SK-N-SH (cell line): ENCODE results near the gene ZNF407. TPM values are rescaled to one million over a fixed set of nuclear protein-coding genes. Genes with fewer than 3 reads are reported as not detected.
A peak's percentile ranks its signal among the peaks of the same experiment; 100 is the strongest.

ENCODE experiments used
- CTCF ChIA-PET: fragments of 300-600, 350-600 bp; formaldehyde crosslinking; extraction: SDS; loops from one replicate; lab custom pipeline; 2021; lab: Yijun Ruan, JAX
- POLR2A ChIA-PET: fragments of 350-600 bp; sonication (Branson Sonifier 250); formaldehyde crosslinking; extraction: SDS; loops from one replicate; lab custom pipeline; 2020; ENCODE audit warnings: antibody characterized with exemption, inconsistent platforms; lab: Yijun Ruan, JAX
- DNase-seq: peaks from one replicate; pipeline ENCODE4 v3.0.0; 2012
- H2AFZ ChIP-seq: fragments of 200-600 bp; sonication (generic); 2 replicates; pipeline ENCODE4 v1.8.1; 2016; ENCODE audit warnings: antibody characterized with exemption, mild to moderate bottlenecking, low read depth
- H3F3A ChIP-seq: fragments of 200-600 bp; sonication (generic); replicated peaks from 2 replicates; pipeline ENCODE3; 2016; ENCODE audit warnings: antibody characterized with exemption, mild to moderate bottlenecking; ENCODE audit not compliant: insufficient read depth
- H3K27ac ChIP-seq, 2 experiments: fragments of 200-500 bp in 1 of 2; fragments of 200-600 bp in 1 of 2; sonication (Bioruptor generic) in 1 of 2; sonication (generic), shearing (Covaris generic) in 1 of 2; 2 replicates each; pipeline versions ENCODE4 v1.5.1 to v1.6.1; 2014 to 2016; ENCODE audit warnings: low read depth in 2 of 2, inconsistent platforms in 1 of 2, low read length in 1 of 2, mild to moderate bottlenecking in 1 of 2, mixed read lengths in 1 of 2
- H3K27me3 ChIP-seq: fragments of 200-600 bp; sonication (generic), shearing (Covaris generic); 2 replicates; pipeline ENCODE4 v1.6.1; 2016; ENCODE audit warnings: mixed run types; ENCODE audit not compliant: insufficient read depth
- H3K36me3 ChIP-seq, 2 experiments: fragments of 200-500 bp in 1 of 2; fragments of 200-600 bp in 1 of 2; sonication (Bioruptor generic) in 1 of 2; sonication (generic) in 1 of 2; replicated peaks in 1 of 2; 2 replicates each; pipeline versions ENCODE3 to v1.5.1; 2014 to 2016; ENCODE audit warnings: low read length in 1 of 2, mild to moderate bottlenecking in 1 of 2; ENCODE audit not compliant: insufficient read depth in 2 of 2, control insufficient read depth in 1 of 2
- H3K4me1 ChIP-seq, 2 experiments: fragments of 200-500 bp in 1 of 2; fragments of 200-600 bp in 1 of 2; sonication (Bioruptor generic) in 1 of 2; sonication (generic), shearing (Covaris generic) in 1 of 2; 2 replicates each; pipeline versions ENCODE4 v1.5.1 to v1.6.1; 2014 to 2016; ENCODE audit warnings: low read depth in 1 of 2, low read length in 1 of 2, mixed run types in 1 of 2; ENCODE audit not compliant: insufficient read depth in 2 of 2, control insufficient read depth in 1 of 2
- H3K4me2 ChIP-seq: fragments of 200-600 bp; sonication (generic), shearing (Covaris generic); 2 replicates; pipeline ENCODE4 v1.6.1; 2017; ENCODE audit warnings: mixed run types
- H3K4me3 ChIP-seq, 2 experiments: fragments of 200-500 bp in 1 of 2; fragments of 200-600 bp in 1 of 2; sonication (Bioruptor generic) in 1 of 2; sonication (generic), shearing (Covaris generic) in 1 of 2; 2 replicates each; pipeline versions ENCODE4 v1.5.1 to v1.8.1; 2014 to 2016; ENCODE audit warnings: low read depth in 2 of 2, inconsistent platforms in 1 of 2, low read length in 1 of 2, mild to moderate bottlenecking in 1 of 2, mixed read lengths in 1 of 2, moderate library complexity in 1 of 2
- H3K79me2 ChIP-seq: fragments of 200-600 bp; sonication (generic); 2 replicates; pipeline ENCODE4 v1.8.1; 2017; ENCODE audit warnings: mild to moderate bottlenecking; ENCODE audit not compliant: insufficient read depth
- H3K9ac ChIP-seq: fragments of 200-600 bp; sonication (generic); 2 replicates; pipeline ENCODE4 v1.6.1; 2017; ENCODE audit warnings: mixed run types
- H3K9me2 ChIP-seq: fragments of 200-600 bp; sonication (generic); 2 replicates; pipeline ENCODE4 v1.6.1; 2017; ENCODE audit warnings: mixed run types
- H3K9me3 ChIP-seq: fragments of 200-600 bp; sonication (generic); 2 replicates; pipeline ENCODE4 v1.6.1; 2017; ENCODE audit warnings: mixed run types, mild to moderate bottlenecking, moderate library complexity
- H4K20me1 ChIP-seq: fragments of 200-600 bp; sonication (generic); 2 replicates; pipeline ENCODE4 v1.6.1; 2017; ENCODE audit warnings: mild to moderate bottlenecking, mixed run types; ENCODE audit not compliant: insufficient read depth
- ELF1 ChIP-seq: IDR thresholded peaks from 2 replicates; pipeline ENCODE4 v1.4.0; 2012
- EZH2phosphoT487 ChIP-seq: fragments of 200-600 bp; sonication (generic); IDR thresholded peaks from 2 replicates; pipeline ENCODE4 v1.6.1; 2017; ENCODE audit warnings: low read depth, mixed run types, mild to moderate bottlenecking, antibody characterized with exemption, moderate library complexity, borderline replicate concordance
- FOSL2 ChIP-seq: IDR thresholded peaks from 2 replicates; pipeline ENCODE4 v1.4.0; 2012; ENCODE audit warnings: low read depth, mild to moderate bottlenecking, moderate library complexity, borderline replicate concordance
- FOXM1 ChIP-seq: IDR thresholded peaks from 2 replicates; pipeline ENCODE4 v1.4.0; 2012; ENCODE audit warnings: low read depth, mild to moderate bottlenecking
- GABPA ChIP-seq: IDR thresholded peaks from 2 replicates; pipeline ENCODE4 v1.4.0; 2012; ENCODE audit warnings: low read depth, mild to moderate bottlenecking
- NRF1 ChIP-seq: IDR thresholded peaks from 2 replicates; pipeline ENCODE4 v1.6.1; 2012; ENCODE audit warnings: low read depth, mild to moderate bottlenecking, low read length
- PBX3 ChIP-seq: IDR thresholded peaks from 2 replicates; pipeline ENCODE4; 2012
- RAD21 ChIP-seq: IDR thresholded peaks from 2 replicates; pipeline ENCODE4 v1.6.1; 2012; ENCODE audit warnings: mild to moderate bottlenecking, low read length
- TAF1 ChIP-seq: IDR thresholded peaks from 2 replicates; pipeline ENCODE4 v1.6.1; 2012; ENCODE audit warnings: low read depth, mild to moderate bottlenecking, low read length, moderate library complexity, borderline replicate concordance
- TEAD4 ChIP-seq: IDR thresholded peaks from 2 replicates; pipeline ENCODE4 v1.4.0; 2012; ENCODE audit warnings: mild to moderate bottlenecking, borderline replicate concordance; ENCODE audit not compliant: insufficient read depth
- USF1 ChIP-seq: IDR thresholded peaks from 2 replicates; pipeline ENCODE4 v1.4.0; 2012; ENCODE audit warnings: low read depth, borderline replicate concordance
- USF2 ChIP-seq: fragments of 150-350 bp; IDR thresholded peaks from 2 replicates; pipeline ENCODE4 v1.6.1; 2017; ENCODE audit warnings: antibody characterized with exemption, low read length, low read depth, borderline replicate concordance
- YY1 ChIP-seq: IDR thresholded peaks from 2 replicates; pipeline ENCODE4 v1.4.0; 2012; ENCODE audit warnings: low read depth, mild to moderate bottlenecking
- WGBS: methylation state at CpG from one replicate; pipeline ENCODE4 v1.1.6; 2017; ENCODE audit warnings: low lambda C conversion rate; 5-methylcytosine and 5-hydroxymethylcytosine counted together
- polyA plus RNA-seq, 3 experiments: library from polyadenylated mRNA; depleted of rRNA; stranded (reverse); fragments of >200 nt; gene quantifications; 2 replicates each; pipeline ENCODE4 v1.2.3, GENCODE V29; 2012

Gene ZNF407
- polyA plus RNA-seq, 1 of the 3 experiments (the other 2 are of a cell fraction): 2.6 TPM

- peaks cover 75% of the 10 kb centered on the region for H3K79me2 ChIP-seq
Measured at GRCh38 chr18:74604361-74604760, 6.7 kb downstream of the ZNF407 start.

GRCh38 chr18:74604774-74605173 lies 7.1 kb downstream of the ZNF407 start:
- peaks cover 0 to 2% of the 10 kb centered on the region in 2 experiments for H3K36me3 ChIP-seq
- TF ChIP-seq EZH2phosphoT487: no peak
- no peaks in the 10 kb centered on the region for H3K9me2 ChIP-seq
- no peak overlapping the region for H2AFZ ChIP-seq
- no peaks in the 10 kb centered on the region for H3F3A ChIP-seq
- H3K4me3 ChIP-seq: no peak overlapping the region
- ChIA-PET CTCF (interaction anchor here (0.6 to 1.5 kb wide), 2 partner anchors 11 to 37 kb away, joined by 3 to 4 read pairs; no protein-coding TSS in a partner anchor), POLR2A (no interaction called here)
- H3K9ac ChIP-seq: no peak overlapping the region
- no peak overlapping the region for H3K4me2 ChIP-seq
- H4K20me1 ChIP-seq: no peaks in the 10 kb centered on the region
- DNase-seq: no peak
- 68% methylated on average over 4 of the region's 4 CpGs for WGBS
- no peaks in the 10 kb centered on the region for H3K27me3 ChIP-seq
- no peaks in the 10 kb centered on the region for H3K9me3 ChIP-seq
- H3K27ac ChIP-seq: peak overlapping the region in 1 of 2 experiments; percentile 6; a peak in 1 of 4 replicates
- no peaks in the 10 kb centered on the region; a peak in 1 of 4 replicates for H3K4me1 ChIP-seq
- peaks cover 74% of the 10 kb centered on the region for H3K79me2 ChIP-seq

More at GRCh38 chr18:74604361-74604760, 6.7 kb downstream of the ZNF407 start:
- Histone ChIP-seq H3F3A (no peaks in the 10 kb centered on the region), H3K4me3 (no peak overlapping the region), H3K9me3 (no peaks in the 10 kb centered on the region), H2AFZ (no peak overlapping the region), H3K9me2 (no peaks in the 10 kb centered on the region), H3K4me1 (no peaks in the 10 kb centered on the region; a peak in 2 of 4 replicates), H3K36me3 (peaks cover 0 to 2% of the 10 kb centered on the region in 2 experiments), H3K27me3 (no peaks in the 10 kb centered on the region), H3K9ac (no peak overlapping the region), H3K4me2 (no peak overlapping the region), H4K20me1 (no peaks in the 10 kb centered on the region), H3K27ac (peak overlapping the region in 1 of 2 experiments; percentile 6; a peak in 1 of 4 replicates)
- DNase-seq: no peak
- ChIA-PET POLR2A (no interaction called here), CTCF (interaction anchor here (1.5 kb wide), 1 partner anchor 11 kb away, joined by 3 read pairs; no protein-coding TSS in a partner anchor)
- TF ChIP-seq USF1: no peak
- no peak for TF ChIP-seq GABPA
- TF ChIP-seq RAD21: no peak
- no peak for TF ChIP-seq TAF1
- no peak for TF ChIP-seq FOXM1
- no peak for TF ChIP-seq YY1
- TF ChIP-seq USF2: no peak
- TF ChIP-seq EZH2phosphoT487: no peak
- TF ChIP-seq TEAD4: no peak
- no peak for TF ChIP-seq FOSL2
- no peak for TF ChIP-seq ELF1
- no peak for TF ChIP-seq PBX3
- no peak for TF ChIP-seq NRF1
